ENCODE measurements around the gene CYSTM1.

The CYSTM1 gene

DNA sequence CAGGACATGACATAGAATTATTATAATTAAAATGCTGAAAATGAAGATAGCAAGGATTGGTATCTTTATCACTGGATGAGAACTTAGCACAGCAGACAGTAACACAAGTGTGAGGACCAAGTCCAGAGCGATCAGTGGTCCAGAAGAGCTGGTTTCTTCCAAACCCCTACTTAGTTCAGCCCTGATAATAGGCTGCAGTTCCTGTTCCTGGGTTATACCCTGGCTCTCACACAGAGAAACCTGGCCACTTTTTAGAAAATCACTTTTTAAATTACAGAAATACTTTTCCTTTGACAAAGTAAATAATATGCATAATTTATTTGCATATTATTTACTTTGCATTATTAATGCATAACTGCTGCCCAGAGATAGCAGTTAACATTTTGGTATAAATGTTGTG lies 40.3 kb downstream of the CYSTM1 start:
- DNase-seq = no peak

DNA sequence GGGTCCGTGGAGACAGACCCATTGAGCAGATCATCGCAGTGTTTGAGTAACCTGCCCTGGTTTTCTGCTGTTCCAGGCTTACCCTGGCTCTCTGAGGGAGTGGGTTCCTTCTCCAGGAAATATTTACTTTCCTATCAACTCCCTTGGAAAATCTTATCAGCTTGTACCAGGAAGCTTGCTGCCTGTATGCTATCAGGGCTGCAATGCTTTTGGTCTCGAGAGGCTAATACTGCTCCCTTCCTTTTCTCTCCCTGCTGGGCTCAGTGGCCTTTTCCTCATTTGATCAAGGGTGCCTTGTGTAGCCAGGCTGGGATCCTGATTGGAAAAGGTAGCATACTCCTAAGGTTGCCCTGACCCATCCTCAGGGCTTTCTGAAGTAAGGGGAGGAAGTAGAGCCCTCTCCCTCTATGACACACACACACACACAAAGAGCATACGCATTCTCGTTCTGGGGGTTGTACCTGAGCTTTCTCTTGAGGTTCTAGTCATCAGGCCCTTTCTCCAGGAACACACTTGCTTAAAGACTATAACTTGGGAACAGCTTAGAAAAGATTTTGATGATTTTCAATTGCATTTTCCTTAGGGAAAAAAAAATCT lies 41.6 kb downstream of the CYSTM1 start:
- DNase-seq = no peak

DNA sequence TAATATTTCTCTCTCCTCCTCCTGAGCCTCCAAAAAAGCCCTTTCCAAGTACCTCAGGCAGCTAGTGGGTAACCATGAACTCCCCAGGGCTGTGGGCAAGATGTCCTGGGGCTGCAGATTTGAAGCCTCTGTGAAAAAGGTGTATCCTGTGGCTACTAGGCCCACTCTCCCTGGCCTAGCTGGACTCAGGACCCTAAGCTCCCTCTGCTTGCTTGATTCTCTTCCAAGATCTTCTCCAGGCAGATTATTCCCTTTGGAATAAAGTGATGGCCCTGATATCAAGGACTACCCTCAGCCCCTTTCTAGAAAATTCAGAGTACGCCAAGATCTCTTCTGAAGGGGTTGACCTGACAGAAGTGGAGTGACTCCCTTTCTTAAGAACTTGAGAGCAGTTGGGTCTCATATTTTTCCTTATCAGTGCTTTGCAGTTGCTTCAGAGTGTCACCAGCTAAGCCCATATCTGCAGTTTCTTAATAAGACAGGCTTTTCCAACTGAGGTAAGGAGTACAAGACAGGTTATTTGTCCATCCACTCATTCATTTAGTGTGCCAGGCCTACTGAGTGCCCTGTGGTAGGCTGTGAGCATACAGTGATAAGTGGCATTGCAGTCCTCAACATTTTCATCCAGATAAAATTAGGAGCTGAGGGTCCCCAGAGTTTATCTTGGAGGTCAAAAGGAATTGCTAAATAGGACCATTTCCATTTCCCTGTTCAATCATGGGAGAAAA lies 42.5 kb downstream of the CYSTM1 start:
- no peak for DNase-seq

DNA sequence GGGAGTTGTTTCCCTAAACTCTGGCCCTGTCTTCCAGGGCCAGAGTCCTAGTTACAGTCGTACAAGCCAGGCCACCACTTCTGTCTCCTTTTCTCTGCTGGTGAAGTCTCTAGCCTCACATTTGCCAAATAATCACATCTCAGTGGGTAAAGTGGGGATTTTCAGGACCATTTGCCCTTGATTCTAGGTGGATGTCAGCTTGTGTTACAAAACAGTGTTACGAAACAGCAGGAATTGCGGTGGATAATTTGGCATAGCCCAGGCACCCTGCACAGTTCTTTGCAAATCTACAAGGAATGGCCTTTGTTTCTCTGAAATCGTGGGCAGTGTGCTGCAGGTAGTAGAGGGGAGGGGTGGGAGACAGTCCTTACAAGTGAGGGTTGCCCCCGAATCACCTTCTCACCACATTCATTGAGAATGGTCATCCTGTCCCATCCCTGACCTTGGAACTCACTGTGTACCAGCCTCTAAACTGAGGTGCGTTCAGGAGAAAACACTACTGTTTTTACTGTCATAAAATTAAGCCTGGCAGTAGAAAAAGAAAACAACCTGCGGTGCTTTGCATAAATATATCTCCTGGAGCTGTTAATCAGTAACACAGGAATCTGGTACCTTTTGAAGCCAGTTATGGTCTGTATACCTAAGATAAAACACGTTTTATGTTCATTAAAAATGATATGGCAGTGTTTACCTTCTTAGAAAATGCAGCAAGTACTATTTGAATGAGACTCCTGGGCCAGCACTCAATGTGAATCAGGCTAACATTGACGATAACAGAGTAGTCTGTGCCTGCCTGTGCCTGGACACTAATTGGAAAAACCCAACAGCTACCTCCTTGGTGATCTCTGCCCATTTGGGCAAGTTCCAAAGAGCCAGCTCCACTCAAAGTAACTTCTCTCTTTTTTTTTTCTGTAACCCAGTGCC lies 44.3 kb downstream of the CYSTM1 start:
- no peak for DNase-seq

DNA sequence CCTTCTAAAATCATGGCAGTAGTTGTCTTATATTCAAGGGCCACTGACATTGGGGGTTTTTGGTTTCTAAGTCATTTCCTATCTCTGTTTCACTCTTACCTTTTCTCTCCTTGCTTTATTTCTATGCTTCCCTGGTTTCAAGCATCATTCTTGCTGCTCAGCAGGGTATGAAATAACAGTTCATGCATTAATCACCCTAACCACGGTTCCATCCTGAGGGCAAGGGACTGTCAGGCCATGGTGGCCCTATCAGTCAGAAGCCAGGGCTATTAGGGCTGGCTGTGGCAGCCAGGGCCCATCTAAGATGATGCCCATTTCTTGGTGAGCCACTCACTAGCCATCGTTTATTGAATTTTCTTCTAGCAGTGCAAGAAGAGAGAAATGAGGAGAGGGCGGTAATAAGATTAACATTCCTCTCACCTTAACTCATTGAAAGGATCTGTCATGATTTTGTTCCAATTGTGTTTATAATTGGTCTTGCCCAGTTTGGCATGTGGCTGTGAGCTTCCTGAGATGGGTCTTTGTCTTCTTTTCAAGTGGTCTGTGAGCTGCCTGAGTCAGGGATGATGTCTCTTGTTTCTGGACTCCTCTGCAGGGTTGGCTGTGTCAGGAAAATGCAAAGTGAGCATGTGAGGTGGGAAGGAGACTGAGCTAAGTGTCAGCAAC lies 45.2 kb downstream of the CYSTM1 start:
- no peak for DNase-seq

DNA sequence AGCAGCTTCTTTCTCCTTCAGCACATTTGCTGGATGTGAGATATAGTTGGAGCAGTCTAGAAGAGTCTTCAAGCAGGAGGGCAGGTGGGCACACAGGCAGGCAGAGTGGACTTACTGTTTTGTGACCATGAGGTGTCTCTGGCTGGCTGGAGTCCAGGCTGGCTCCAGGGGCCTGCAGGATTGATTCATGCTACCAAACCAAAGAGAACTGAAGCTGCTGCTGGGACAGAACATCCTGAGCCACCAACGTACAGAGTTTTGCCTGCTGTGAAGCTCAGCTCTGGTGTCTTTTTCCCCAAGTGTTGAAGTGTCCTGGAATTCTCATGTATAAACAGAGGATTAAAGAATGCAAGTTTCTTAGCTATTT lies 45.7 kb downstream of the CYSTM1 start:
- DNase-seq = no peak

DNA sequence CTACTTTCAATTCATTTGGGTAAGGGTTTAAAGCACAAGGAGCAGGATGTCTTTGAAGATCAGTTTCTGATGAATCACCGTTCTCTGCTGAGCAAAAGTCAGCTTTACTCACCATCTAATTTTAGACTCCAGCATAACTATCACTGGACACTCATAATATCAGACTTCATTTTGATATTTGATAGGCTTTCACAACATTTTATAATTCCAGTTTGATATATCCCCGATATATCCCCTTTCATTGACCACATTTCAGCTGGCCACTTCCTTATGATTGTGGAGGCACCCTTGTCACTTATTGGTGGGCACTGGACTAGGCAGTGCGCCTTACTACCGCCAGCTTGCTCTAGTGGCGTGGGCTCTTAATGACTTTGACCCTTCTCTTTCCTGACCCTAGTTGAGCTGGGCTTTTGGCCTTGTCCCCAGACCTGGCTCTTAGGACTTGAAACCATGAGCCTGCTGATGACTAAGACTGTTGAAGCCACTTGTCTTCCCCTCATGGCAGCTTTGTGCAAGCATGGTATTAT lies 46.8 kb downstream of the CYSTM1 start:
- DNase-seq = no peak

DNA sequence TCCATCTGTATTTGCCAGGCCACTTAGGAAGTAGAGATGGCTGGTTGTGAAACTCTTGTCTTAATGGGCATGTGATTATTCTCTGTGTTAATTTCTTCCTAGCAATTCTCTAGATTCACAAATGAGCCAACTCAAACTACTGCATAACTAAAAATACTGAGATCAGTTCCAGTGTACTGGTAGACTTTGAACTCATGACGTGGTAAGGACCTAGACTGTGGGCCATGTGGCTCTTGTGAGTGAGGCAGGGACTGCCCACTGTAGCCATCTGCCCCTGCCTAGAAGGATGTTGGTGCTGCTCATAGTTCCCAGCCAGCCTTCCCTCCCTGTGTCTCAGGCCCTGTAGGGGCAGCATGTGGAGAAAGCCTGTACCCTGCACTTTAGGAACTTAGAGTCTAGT lies 47.4 kb downstream of the CYSTM1 start:
- DNase-seq = no peak

DNA sequence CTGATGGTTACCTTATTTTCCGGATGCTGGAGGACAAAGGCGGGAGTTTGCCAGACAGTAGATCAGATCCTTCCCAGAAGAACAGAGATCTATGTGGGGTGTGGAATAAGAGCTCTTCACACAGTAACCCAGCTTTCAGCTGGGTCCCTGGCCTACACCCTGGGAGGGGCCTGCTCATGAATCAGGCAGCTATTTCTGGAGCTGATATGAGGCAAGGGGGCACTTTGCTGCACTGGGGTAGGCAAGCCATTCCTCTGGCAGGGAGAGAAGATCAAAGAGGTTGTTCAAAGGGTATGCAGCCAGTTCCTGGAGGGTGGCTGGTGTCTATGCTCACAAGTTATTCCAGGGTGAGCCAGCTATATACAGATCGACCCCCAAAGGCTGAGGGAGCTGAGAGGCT lies 48.6 kb downstream of the CYSTM1 start:
- DNase-seq = no peak

DNA sequence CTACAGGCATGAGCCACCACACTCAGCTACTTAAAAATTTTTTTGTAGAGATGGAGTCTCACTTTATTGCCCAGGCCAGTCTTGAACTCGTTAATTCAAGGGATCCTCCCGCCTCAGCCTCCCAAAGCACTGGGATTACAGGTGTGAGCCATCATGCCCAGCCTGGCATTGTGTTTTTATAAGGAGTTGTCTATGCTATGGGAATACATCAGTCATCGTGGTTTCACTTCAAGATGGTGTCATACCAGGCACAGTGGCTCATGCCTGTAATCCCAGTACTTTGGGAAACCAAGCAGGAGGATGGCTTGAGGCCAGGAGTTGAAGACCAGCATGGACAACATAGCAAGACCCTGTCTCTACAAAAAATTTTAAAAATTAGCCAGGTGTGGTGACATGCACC lies 49.7 kb downstream of the CYSTM1 start:
- no peak for DNase-seq

DNA sequence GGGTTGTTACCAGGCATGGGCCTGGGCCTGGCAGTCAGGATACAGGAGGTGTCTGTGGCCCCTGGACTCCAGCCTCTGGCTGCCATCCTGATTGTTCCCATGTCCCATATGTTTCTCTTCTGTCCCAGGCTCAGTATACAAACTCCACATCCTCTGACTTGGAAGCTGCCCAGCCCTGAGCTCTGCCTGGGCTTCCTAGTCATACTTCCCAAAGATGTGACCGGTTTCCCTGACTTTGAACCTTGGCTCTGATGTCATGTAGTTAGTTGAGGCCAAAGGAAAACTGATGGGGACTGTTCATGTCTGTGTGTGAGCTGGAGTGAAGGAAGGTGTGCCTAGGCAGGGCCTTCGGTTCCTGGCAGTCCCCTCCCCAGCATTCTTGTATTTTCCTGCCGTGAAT lies 50.4 kb downstream of the CYSTM1 start:
- no peak for DNase-seq

DNA sequence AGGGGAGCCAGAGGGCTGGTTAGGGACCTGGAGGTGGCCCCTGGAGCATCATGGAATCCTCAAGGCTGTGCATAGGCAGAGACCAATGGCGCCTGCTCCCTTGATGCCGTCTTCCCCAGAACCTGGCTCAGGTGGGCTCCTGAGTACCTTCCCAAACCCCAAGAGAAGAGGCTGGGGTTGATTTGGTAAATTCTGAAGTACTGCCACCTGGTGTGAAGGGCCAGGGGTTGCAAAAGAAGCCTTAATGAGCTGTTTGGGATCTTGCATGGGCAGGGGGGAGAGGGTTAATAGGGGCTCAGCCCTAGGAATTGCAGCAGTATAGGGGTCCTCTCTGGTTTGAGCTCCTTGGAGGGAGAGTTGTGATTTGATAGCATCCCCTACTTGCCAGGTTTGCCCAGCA lies 52.1 kb downstream of the CYSTM1 start:
- no peak for DNase-seq

DNA sequence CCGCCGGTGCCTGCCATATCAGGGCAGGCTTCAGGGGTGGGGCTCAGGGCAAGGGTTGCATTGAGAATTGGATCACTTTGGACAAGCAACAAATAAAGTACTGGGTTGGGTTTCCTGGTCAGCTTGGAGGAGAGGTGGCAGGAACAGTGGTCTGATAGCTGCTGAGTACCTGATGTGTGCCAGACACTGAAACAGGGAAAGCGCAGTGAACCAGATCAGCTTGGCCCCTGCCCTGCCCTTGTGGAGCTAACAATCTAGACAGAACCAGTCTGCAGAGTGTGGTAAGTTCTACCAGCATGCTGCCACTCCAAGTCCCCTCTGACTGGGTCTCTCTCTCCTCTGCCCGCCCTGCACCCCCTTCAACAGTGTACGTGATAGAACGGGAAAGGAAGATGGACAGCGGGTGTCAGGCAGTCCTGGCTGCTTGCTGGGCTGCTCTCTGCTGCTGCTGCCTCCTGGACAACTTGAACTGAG lies 53.4 kb downstream of the CYSTM1 start:
- no peak for DNase-seq

DNA sequence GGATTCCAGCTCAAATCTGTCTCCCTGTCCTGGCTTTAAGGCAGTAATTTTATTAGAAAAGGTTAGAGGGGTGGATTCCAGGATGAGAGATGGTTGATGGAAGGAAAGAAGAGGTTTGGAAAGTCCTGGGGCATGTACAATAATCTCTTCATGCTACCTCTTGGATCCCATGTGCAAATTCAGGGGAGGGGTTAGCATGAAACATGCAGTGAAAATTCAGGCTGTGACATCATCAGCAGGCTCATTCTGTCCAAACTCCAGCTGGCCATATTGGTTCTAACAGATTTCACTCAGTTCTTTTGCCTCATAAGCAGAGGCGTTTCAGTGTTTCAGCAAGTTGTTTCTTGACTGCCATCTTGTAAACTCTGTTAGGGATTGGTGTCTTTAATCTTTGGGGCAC lies 55.4 kb downstream of the CYSTM1 start:
- DNase-seq = no peak

DNA sequence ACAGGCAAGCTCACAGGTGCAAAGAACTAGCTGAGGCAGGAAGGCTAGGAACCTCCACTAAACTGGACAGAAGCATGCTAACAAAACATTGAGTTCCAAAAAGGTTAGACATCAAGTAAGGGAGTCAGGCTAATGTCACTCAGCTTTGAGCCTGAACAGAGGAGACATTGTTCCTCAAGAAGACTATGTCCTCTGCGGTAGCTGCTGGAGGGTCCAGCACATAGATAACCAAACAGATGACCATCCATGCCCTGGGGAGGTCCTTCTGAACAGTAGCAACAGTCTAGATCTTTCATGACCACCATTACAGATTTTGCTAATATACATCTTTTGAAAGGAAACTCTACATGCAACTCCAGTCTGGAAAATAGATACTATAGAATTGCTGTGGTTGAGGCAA lies 57.7 kb downstream of the CYSTM1 start:
- DNase-seq = no peak

DNA sequence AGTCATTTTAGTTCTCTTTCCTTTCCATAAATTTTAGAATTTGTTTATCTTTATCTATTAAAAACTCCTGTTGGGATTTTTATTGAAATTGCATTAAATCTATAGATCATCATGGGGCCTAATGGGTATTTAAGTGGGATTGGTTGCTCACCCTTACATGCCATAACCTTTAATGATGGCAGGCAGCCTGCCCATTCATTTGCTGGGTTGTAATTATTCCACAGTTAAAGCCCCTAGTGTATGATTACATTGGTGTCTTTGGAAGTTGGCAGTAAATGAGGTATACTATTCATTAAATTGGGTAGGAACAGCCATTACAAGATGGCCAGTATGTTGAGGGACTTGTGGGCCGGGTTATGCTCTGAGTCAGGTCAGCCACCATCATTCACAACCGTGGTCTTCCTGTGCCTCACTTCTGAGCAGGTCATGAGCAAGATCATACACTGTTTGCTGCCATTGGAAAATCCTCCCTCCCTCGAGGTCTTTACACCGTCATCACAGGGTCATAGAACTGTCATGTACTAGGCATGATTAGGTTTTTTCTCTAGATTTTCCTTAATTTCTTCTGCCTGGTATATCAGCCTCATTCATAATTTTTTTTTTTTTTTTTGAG lies 59.5 kb downstream of the CYSTM1 start:
- DNase-seq = no peak

DNA sequence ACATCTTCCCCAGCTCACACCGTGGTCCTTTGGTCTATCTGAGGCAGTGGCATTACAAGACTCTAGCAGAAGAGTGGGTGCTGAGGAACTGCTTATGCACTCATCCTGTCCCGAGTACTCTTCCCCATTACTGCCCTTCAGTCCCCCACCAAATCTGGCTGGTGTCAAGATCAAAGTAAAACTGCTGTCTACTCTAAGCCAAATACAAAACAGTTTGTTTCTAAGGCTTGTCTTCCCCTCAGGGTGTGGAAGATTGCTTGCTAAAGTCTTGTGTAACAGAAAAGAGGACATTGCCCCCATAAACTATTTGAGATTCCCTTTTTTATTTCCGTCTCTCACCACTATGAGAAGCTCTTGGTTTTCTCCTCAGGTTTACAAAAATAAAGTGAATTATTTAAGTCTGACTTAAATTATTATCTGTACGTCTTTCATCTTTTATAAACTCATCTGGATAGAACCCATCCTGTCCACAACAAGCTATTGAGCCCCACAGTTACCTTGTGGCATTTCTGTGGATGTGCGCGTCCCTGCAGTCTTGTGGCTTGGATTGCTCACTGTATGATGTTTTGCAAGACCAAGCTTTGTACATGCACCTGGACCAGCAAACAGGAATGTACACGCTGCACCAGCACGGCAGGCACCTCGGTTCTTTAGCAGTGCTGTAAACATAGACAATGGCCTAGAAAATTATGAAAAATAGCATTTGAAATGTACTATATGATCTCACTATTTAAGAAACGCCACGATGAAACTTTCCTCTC lies 61.0 kb downstream of the CYSTM1 start:
- DNase-seq = no peak

DNA sequence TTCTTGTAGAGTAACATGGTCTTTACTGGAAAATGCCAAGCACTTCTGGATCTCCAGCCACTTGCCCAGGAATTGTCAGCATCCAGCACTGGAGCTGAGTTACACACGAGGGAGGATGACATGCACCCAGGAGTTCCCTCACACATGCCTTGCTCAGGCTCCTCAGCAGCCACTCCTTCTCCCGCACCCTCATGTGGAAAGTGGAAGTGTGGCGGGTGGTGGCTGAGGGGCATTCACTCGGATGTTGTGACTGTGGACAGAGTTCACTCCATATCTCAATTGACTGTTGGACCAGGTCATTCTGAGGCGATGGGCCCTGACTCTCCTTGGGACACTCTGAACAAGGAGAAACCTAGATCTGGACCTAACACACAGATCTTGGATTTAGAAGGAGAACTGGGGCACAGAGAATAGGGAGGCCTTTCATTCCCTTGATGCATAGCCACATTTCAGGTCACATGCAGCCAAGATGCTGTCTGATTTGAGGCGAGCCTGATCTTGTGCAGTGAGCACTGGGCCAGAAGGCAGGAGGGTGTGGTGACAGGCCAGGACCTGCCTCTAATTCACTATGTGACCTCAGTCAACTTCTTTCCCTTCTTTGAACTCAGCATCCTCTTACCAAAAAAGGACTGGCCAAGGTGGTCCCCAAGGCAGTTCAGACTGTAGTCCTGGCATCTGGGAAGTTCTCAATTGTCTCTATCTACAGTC lies 62.1 kb downstream of the CYSTM1 start:
- no peak for DNase-seq

DNA sequence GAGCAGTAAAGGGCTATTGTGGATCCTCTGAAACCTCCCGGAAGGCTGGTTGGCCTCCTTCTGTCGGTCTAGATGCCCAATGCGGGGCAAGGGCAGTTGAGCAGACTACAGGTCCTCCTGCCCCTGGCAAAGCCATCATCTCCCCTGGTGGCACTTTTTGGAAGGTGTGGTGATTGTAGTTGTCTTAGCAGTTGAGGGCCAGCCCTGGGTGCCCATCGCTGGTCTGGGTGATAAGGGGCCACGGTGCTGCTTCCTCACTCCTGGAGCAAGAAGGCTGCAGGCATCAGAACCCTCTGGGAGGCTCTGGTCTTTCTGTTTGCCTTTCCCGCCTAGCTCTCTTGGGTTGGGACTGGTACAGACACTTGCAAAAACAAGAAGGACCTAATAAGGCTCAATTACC lies 63.8 kb downstream of the CYSTM1 start:
- no peak for DNase-seq

DNA sequence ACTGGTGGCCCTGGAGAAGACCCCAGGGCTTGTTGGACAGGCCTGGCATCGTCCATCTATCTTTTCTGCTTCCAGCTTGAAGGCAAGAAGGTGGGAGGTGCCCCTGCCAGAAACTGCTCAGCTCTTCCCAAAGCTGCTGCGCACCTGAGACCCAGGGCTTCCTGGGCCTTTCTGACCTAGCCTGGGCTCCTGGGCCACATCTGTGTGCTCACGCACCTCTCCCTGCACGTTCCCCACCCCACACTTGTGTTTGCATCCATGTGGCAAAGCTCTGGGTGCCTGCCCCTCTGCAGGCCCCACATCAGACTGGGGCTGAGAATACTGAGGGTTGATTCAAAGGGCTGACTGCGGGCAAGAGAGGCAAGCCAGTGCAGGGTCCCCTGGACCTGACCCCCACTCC lies 64.5 kb downstream of the CYSTM1 start:
- no peak for DNase-seq
